ENCODE results near the gene RBMXL3.

The RBMXL3 gene

GRCh38 chrX:115234461-115234860 lies 45.3 kb downstream of the RBMXL3 start:
- Histone ChIP-seq H3K9me3 (replicated peaks; ENCODE audit: insufficient read depth, low read length) (no peaks in the 10 kb centered on the region), H3F3A (ENCODE audit: insufficient read depth, low read length) (no peaks in the 10 kb centered on the region), H4K20me1 (ENCODE audit: insufficient read depth, low read length) (no peaks in the 10 kb centered on the region), H3K36me3 (replicated peaks; ENCODE audit: insufficient read depth, low read length) (no peaks in the 10 kb centered on the region), H3K4me2 (ENCODE audit: low read depth, low read length) (no peak overlapping the region), H3K9me2 (replicated peaks; ENCODE audit: insufficient read depth, low read length) (no peaks in the 10 kb centered on the region), H3K27ac (ENCODE audit: low read length) (no peak overlapping the region), H3K4me3 (ENCODE audit: low read length) (no peak overlapping the region), H2AFZ (ENCODE audit: low read length) (no peak overlapping the region), H3K9ac (ENCODE audit: low read length) (no peak overlapping the region), H3K4me1 (ENCODE audit: low read length) (no peaks in the 10 kb centered on the region), H3K79me2 (ENCODE audit: low read length) (no peaks in the 10 kb centered on the region), H3K27me3 (replicated peaks; ENCODE audit: insufficient read depth, low read length) (no peaks in the 10 kb centered on the region)
- no peak for TF ChIP-seq CTCF (IDR thresholded peaks at IDR 0.05; ENCODE audit: low read length)
- TF ChIP-seq EZH2 (optimal IDR thresholded peaks at IDR 0.05; ENCODE audit: low read depth, low read length), result no peak
- DNase-seq, result no peak

GRCh38 chrX:115236560-115236959 lies 47.4 kb downstream of the RBMXL3 start:
- H2AFZ ChIP-seq (ENCODE audit: low read length), result no peak overlapping the region
- H3K4me3 ChIP-seq (ENCODE audit: low read length), result no peak overlapping the region
- no peak for DNase-seq
- H3K27me3 ChIP-seq (replicated peaks; ENCODE audit: insufficient read depth, low read length), result no peaks in the 10 kb centered on the region
- no peak overlapping the region for H3K27ac ChIP-seq (ENCODE audit: low read length)
- H4K20me1 ChIP-seq (ENCODE audit: insufficient read depth, low read length), result no peaks in the 10 kb centered on the region
- no peak for TF ChIP-seq EZH2 (optimal IDR thresholded peaks at IDR 0.05; ENCODE audit: low read depth, low read length)
- no peak for TF ChIP-seq CTCF (IDR thresholded peaks at IDR 0.05; ENCODE audit: low read length)
- TF ChIP-seq EZH2phosphoT487 (IDR thresholded peaks at IDR 0.05; ENCODE audit: low read length), result no peak
- no peak overlapping the region for H3K9ac ChIP-seq (ENCODE audit: low read length)
- H3F3A ChIP-seq (ENCODE audit: insufficient read depth, low read length), result no peaks in the 10 kb centered on the region
- no peaks in the 10 kb centered on the region for H3K9me2 ChIP-seq (replicated peaks; ENCODE audit: insufficient read depth, low read length)
- no peaks in the 10 kb centered on the region for H3K9me3 ChIP-seq (replicated peaks; ENCODE audit: insufficient read depth, low read length)
- H3K4me2 ChIP-seq (ENCODE audit: low read depth, low read length), result no peak overlapping the region
- no peaks in the 10 kb centered on the region for H3K79me2 ChIP-seq (ENCODE audit: low read length)
- H3K4me1 ChIP-seq (ENCODE audit: low read length), result no peaks in the 10 kb centered on the region
- no peaks in the 10 kb centered on the region for H3K36me3 ChIP-seq (replicated peaks; ENCODE audit: insufficient read depth, low read length)

- no peaks in the 10 kb centered on the region for H4K20me1 ChIP-seq (ENCODE audit: insufficient read depth, low read length)
- no peak overlapping the region for H3K4me2 ChIP-seq (ENCODE audit: low read depth, low read length)
- no peaks in the 10 kb centered on the region for H3K4me1 ChIP-seq (ENCODE audit: low read length)
- H3K27me3 ChIP-seq (replicated peaks; ENCODE audit: insufficient read depth, low read length), result no peaks in the 10 kb centered on the region
- H3K36me3 ChIP-seq (replicated peaks; ENCODE audit: insufficient read depth, low read length), result no peaks in the 10 kb centered on the region
- no peak for DNase-seq
- no peak for TF ChIP-seq CTCF (IDR thresholded peaks at IDR 0.05; ENCODE audit: low read length)
- TF ChIP-seq EZH2 (optimal IDR thresholded peaks at IDR 0.05; ENCODE audit: low read depth, low read length), result no peak
- no peak for TF ChIP-seq EZH2phosphoT487 (IDR thresholded peaks at IDR 0.05; ENCODE audit: low read length)
- no peak overlapping the region for H3K4me3 ChIP-seq (ENCODE audit: low read length)
- H3K9me2 ChIP-seq (replicated peaks; ENCODE audit: insufficient read depth, low read length), result no peaks in the 10 kb centered on the region
- no peak overlapping the region for H2AFZ ChIP-seq (ENCODE audit: low read length)
- H3K9ac ChIP-seq (ENCODE audit: low read length), result no peak overlapping the region
- H3K27ac ChIP-seq (ENCODE audit: low read length), result no peak overlapping the region
- H3F3A ChIP-seq (ENCODE audit: insufficient read depth, low read length), result no peaks in the 10 kb centered on the region
- H3K9me3 ChIP-seq (replicated peaks; ENCODE audit: insufficient read depth, low read length), result no peaks in the 10 kb centered on the region
- H3K79me2 ChIP-seq (ENCODE audit: low read length), result no peaks in the 10 kb centered on the region
Measured at GRCh38 chrX:115237056-115237455, 47.8 kb downstream of the RBMXL3 start.
